Lower leg skin (tissue), 3 donors: ENCODE measurements around the gene TRMT10A.

Experiments
- POLR2A ChIP-seq, 2 donors: fragments of 450-650 bp; IDR thresholded peaks; one replicate each; pipeline ENCODE4 v1.6.1; 2016 to 2017; ENCODE audit warnings: antibody characterized with exemption in 2 of 2, mild to moderate bottlenecking in 1 of 2, moderate library complexity in 1 of 2
- TF ChIP-seq, protein P1 (sequence below), 3 donors: fragments of 450-650 bp; IDR thresholded peaks; one replicate each; pipeline ENCODE4 v1.5.1; 2016; ENCODE audit warnings: antibody characterized with exemption in 3 of 3, mild to moderate bottlenecking in 3 of 3, moderate library complexity in 2 of 3

DNA sequence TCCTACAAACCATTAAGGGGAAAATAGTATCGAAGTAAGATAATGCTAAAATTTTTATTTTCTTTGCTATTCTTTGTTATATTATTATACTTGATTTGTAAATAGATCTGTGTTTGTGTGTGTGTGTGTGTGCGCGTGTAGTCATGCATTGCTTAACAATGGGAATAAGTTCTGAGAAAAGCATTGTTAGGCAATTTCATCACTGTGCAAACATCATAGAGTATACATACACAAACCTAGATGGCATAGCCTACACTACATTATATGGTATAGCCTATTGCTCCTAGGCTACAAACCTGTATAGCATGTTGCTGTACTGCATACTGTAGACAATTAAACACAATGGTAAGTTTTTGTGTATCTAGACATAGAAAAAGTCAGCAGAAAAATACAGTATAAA, 27.9 kb upstream of the TRMT10A start:
- TF ChIP-seq, protein P1, sequence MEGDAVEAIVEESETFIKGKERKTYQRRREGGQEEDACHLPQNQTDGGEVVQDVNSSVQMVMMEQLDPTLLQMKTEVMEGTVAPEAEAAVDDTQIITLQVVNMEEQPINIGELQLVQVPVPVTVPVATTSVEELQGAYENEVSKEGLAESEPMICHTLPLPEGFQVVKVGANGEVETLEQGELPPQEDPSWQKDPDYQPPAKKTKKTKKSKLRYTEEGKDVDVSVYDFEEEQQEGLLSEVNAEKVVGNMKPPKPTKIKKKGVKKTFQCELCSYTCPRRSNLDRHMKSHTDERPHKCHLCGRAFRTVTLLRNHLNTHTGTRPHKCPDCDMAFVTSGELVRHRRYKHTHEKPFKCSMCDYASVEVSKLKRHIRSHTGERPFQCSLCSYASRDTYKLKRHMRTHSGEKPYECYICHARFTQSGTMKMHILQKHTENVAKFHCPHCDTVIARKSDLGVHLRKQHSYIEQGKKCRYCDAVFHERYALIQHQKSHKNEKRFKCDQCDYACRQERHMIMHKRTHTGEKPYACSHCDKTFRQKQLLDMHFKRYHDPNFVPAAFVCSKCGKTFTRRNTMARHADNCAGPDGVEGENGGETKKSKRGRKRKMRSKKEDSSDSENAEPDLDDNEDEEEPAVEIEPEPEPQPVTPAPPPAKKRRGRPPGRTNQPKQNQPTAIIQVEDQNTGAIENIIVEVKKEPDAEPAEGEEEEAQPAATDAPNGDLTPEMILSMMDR (IDR thresholded peaks at IDR 0.05): no peak
- no peak for TF ChIP-seq POLR2A (IDR thresholded peaks at IDR 0.05)
